Measurements from ENCODE around the gene SRR.

SRR gene

DNA sequence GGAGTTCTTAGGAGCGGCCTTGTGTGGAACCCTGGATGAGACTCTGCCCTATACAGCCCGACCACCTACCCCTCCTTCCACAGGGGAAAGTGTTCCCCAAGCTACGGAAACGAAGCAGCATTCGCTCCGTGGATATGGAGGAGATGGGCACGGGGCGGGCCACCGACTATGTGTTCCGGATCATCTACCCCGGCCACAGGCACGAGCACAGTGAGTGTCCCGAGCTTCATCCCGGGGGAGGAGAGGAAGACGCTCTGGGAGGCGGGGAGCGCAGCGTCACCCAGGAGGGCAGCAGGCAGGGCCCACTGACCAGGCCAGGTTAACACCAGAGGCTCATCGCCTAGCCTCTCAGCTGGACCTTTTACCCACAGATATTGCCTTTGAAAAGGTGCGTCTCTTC, 61.4 kb downstream of the SRR start:
- DNase-seq (ENCODE audit: low read depth) = no peak
- no peak overlapping the region for H3K4me3 ChIP-seq (ENCODE audit: low read depth, low read length)

DNA sequence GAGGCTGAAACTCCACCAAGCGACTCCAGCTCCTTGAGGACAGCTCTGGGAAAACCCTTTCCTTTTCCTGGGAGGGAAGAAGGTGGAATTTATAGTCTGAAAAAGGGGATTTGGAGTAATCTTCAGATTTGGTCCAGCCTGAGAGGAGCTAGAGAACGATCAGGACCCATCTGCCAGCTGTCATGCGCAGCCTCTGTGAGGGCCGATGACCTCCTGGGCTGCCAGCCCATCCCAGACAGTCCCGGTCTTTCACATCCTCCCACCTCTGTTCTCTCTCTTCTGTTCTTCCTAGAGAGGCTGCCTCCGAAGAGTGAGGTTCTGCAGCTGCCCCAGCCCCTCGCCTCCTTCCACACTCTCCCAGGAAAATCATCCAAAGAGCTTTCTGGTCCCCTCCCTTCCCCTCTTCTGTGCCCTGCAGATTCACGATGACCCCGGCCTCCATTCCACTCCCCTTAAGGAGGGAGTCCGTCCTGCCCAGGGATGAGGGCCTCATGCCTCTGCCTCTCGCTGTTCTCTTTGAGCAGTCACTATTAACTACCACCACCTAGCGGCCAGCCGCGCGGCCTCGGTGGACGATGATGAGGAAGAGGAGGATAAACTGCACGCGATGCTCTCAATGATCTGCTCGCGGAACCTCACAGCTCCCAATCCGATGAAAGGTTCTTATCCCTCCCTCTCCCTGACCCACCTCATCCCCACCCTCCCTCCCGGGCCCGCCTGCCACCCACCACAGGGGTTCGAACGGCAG, 63.2 kb downstream of the SRR start:
- H3K4me3 ChIP-seq (ENCODE audit: low read depth, low read length) = no peak overlapping the region
- DNase-seq (ENCODE audit: low read depth) = no peak

DNA sequence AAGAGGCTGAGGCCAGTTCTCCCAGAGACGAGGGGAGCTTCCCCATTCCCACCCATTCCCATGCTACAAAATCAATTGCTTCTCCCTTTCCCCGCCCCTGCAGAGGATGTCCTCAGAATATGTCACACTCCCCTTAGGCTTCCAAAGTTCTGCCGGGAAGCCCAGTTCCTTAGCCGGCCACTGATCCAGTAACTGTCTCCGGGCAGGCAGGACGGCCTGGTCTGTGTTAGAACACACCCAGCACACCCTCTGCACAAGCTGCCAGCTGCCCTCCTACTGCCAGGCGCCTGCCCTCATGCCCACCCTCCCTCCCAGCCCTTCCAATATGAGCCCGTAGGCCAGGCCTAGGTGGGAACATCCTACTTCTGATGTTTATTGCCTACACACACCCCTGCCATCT, 64.6 kb downstream of the SRR start:
- no peak overlapping the region for H3K4me3 ChIP-seq (ENCODE audit: low read depth, low read length)
- no peak for DNase-seq (ENCODE audit: low read depth)

DNA sequence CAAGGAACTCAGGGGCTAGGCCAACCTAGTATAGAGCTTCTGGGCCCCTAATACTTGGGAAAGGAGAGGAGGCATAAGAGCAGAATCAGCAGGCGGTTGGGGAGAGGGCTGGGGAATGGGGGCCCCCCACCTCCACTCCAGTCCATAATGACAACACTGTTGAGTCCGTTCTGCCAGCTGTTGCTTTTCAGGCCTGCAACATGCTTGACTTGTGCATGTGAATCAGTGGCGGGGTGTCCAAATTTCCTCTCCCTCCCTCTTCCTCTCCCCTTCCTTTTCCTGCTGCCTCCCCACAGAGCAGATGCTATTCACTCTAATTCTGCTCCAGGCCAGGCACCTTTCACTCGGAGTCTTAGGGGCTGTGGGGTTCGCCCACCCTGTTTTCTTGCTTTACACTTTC, 65.3 kb downstream of the SRR start:
- H3K4me3 ChIP-seq (ENCODE audit: low read depth, low read length) = no peak overlapping the region
- DNase-seq (ENCODE audit: low read depth) = no peak

DNA sequence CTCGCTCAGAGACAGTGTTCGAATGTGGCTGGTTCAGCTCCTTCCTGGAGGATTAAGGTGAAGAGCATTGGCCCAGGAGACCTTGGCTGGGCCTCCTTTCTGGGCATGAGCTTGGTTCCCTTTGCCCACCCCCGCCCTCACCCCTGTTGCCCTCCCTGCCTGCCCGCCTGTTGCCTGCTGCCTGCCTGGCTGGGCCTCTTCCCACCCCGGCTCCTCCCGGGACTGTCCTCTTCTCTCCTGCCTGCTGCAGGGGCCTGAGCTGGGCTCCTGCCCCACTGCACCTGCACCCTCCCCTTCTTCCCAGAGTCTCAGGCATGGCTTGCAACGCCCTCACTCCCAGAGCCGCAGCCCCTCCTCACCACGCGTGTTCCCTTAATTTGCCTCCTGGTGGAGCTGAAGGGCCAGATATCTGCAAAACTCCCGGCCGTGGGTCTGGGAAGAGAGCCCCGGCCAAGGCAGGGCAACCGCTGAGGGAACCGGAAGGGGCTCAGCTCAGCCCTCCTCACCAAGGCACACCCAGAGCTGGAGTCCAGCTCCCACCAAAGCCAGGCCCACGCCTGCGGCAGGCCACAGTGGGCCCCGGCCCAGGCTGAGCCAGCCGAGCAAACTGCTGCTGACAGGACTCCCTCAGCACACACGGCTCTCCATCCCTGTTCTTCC, 65.9 kb downstream of the SRR start:
- H3K4me3 ChIP-seq (ENCODE audit: low read depth, low read length) = no peak overlapping the region
- no peak for DNase-seq (ENCODE audit: low read depth)

DNA sequence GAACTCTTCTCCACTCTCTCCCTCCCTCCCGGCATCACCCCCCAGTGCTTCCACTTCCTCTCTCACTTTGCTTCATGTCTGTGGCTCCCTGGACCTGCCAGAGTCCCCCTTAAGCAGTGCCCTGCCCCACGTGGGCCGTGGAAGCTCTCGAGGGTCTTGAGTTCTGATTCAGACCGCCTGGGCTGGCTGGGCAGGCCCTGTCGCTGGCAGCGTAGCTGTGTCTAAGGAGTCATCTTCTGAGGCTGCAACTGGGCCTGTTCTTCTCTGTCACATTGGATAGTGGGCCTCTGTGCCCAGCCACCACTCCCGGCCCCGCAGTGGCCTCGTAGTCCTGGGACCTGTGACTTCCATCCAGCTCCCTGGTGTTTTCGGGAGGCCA, 66.5 kb downstream of the SRR start:
- DNase-seq (ENCODE audit: low read depth) = no peak
- H3K4me3 ChIP-seq (ENCODE audit: low read depth, low read length) = no peak overlapping the region

DNA sequence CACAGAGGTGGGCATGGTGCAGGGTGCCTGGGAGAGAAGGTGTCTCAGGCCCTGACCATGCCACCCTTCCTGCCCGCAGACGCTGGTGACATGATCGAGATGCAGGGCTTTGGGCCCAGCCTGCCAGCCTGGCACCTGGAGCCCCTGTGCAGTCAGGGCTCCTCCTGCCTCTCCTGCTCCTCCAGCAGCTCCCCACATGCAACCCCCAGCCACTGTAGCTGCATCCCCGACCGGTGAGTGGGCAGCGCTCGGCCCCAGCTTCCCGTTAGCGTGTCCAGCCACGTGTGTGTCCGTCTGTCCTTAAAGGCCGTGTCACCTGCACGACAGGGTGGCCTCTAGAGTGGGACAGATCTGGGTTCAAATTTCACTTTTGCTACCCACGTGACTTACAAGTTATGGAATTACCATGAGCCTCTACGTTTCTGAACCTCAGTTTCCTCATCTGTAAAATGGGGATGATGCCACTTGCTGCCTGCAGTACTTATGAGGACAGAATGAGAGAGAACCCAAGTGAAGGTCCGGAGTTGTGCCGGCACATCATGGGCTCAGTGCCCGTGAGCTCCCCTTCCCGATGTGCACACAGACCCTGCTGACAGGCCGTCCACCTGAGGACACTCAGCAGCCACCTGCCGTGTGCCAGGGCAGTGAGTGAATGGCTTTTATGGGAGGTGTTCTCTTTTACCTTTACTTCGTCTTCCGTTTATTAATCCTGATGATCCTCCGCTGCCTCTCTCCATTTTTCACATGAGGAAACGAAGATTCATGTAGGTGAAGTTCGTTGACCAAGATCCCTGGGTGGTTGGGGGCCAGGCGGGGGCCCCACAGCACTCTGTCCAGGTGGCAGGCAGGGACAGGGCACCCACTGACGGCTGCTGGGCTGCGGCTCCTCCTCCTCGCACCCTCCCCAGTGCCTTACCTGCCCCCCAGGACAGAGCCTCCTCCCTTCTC, 67.7 kb downstream of the SRR start:
- no peak overlapping the region for H3K4me3 ChIP-seq (ENCODE audit: low read depth, low read length)
- DNase-seq (ENCODE audit: low read depth) = no peak

DNA sequence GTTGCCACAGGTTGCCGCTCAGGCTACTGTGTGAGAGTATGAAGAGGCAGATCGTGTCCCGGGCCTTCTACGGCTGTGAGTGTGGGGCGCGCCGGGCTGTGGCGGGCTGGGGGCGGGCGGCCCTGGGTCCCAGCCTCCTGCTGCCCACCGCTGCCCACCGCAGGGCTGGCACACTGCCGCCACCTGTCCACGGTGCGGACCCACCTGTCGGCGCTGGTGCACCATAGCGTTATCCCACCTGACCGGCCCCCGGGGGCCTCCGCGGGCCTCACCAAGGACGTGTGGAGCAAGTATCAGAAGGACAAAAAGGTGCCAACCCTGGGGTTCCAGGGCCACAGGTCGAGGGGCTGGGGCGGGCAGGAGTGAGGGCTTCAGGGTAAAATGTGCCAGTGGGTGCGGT, 68.4 kb downstream of the SRR start:
- DNase-seq (ENCODE audit: low read depth) = no peak
- H3K4me3 ChIP-seq (ENCODE audit: low read depth, low read length) = no peak overlapping the region

DNA sequence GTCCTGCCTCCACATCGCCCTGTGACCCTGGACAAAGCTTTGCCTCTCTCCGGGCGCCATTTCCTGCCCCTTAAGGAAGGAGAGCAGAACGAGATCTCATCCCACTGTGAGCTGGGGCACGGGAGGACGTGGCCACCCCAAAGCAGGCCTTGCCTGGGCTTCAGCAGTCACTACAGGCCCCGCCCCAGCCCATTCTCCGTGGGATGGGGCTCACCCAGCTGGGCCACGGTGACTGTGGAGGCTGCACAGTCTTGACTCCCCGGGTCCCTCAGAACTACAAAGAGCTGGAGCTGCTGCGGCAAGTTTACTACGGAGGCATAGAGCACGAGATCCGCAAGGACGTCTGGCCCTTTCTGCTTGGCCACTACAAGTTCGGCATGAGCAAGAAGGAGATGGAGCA, 68.9 kb downstream of the SRR start:
- no peak overlapping the region for H3K4me3 ChIP-seq (ENCODE audit: low read depth, low read length)

DNA sequence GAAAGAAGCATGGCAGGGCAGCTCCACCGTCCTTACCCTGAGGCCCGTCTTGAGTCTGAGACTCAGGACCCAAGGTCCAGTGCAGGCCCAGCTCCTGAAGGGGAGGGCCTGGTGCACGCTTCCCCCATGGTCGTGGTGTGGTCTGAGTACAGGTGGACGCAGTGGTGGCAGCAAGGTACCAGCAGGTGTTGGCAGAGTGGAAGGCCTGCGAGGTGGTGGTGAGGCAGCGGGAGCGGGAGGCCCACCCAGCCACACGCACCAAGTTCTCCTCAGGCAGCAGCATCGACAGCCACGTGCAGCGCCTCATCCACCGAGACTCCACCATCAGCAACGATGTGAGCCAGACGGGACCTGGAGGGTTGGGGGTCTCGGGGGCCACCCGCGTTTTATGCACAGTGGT, 69.4 kb downstream of the SRR start:
- no peak for DNase-seq (ENCODE audit: low read depth)

More for the DNA sequence above, 68.9 kb downstream of the SRR start:
- no peak for DNase-seq (ENCODE audit: low read depth)

More for the DNA sequence above, 69.4 kb downstream of the SRR start:
- no peak overlapping the region for H3K4me3 ChIP-seq (ENCODE audit: low read depth, low read length)
